Measurements from ENCODE around the gene MEGF6. TPM values are rescaled to one million over a fixed set of nuclear protein-coding genes. Genes with fewer than 3 reads are reported as not detected.
A peak's percentile ranks its signal among the peaks of the same experiment; 100 is the strongest.
"Not testable (repeated sequence)": the region's sequence is repeated elsewhere in the genome, so short reads cannot be mapped to it uniquely, and the experiment has no call there.

Gene MEGF6
- total RNA-seq, 2 experiments from 2014 or later, result 2.0 to 2.5 TPM

GRCh38 chr1:3624200-3625136, 13.2 kb upstream of the MEGF6 start, which contains the start of gene TPRG1L:
TPRG1L (plus strand) TSS chr1:3625015; CDS start chr1:3625073, 58 bp downstream.
- DNase-seq (peak; percentile 98), ATAC-seq (peak; percentile 99)
- Mint-ChIP-seq H3K27me3 (no peaks in the 10 kb centered on the region), H3K4me1 (ENCODE audit: low read depth) (peaks cover 21% of the 10 kb centered on the region), H3K9me3 (no peaks in the 10 kb centered on the region), H3K4me3 (peak within 1 kb of the TSS; percentile 85), H3K36me3 (ENCODE audit: low read depth) (no peaks in the 10 kb centered on the region), H3K27ac (peak within 1 kb of the TSS; percentile 73)
- intact Hi-C loops (cut with micrococcal nuclease), result no loop called here
- TF ChIP-seq CTCF (IDR thresholded peaks at IDR 0.05), result no peak
- ChIA-PET POLR2A (no interaction called here), CTCF (interaction anchor here (1.1 kb wide), 1 partner anchor 134 kb away, joined by 3 read pairs; no protein-coding TSS in a partner anchor)

GRCh38 chr1:3623441-3624199, 12.3 kb upstream of the MEGF6 start:
- Mint-ChIP-seq H3K27me3 (no peaks in the 10 kb centered on the region), H3K9me3 (no peaks in the 10 kb centered on the region), H3K27ac (peak overlapping the region; percentile 73), H3K4me3 (peak overlapping the region; percentile 85), H3K36me3 (ENCODE audit: low read depth) (no peaks in the 10 kb centered on the region), H3K4me1 (ENCODE audit: low read depth) (peaks cover 27% of the 10 kb centered on the region)
- TF ChIP-seq CTCF (IDR thresholded peaks at IDR 0.05), result no peak
- DNase-seq, result no peak
- no peak for ATAC-seq
- CTCF ChIA-PET, result interaction anchor here (1.1 to 5.7 kb wide), 6 partner anchors 59 to 171 kb away, joined by 3 to 34 read pairs (median 4); no protein-coding TSS in a partner anchor
- POLR2A ChIA-PET, result interaction anchor here (1.4 kb wide), 1 partner anchor 28 kb away, joined by 3 read pairs; no protein-coding TSS in a partner anchor
- intact Hi-C loops (cut with micrococcal nuclease), result no loop called here

- peaks cover 27% of the 10 kb centered on the region for H3K4me1 Mint-ChIP-seq (ENCODE audit: low read depth)
- CTCF ChIA-PET, result interaction anchor here (1.1 to 5.7 kb wide), 8 partner anchors 15 to 169 kb away, joined by 3 to 40 read pairs (median 14); partner anchors contain the start of gene ARHGEF16
- H3K36me3 Mint-ChIP-seq (ENCODE audit: low read depth); H3K9me3 Mint-ChIP-seq; H3K27me3 Mint-ChIP-seq; intact Hi-C loops (cut with micrococcal nuclease); ATAC-seq; DNase-seq; POLR2A ChIA-PET; H3K4me3 Mint-ChIP-seq; H3K27ac Mint-ChIP-seq: not testable (repeated sequence)
These were observed 10.8 kb upstream of the MEGF6 start for GRCh38 chr1:3622102-3622501.

GRCh38 chr1:3621151-3621671, 9.9 kb upstream of the MEGF6 start:
- H3K27ac Mint-ChIP-seq; H3K4me3 Mint-ChIP-seq; H3K36me3 Mint-ChIP-seq (ENCODE audit: low read depth); DNase-seq; H3K9me3 Mint-ChIP-seq; ATAC-seq; H3K27me3 Mint-ChIP-seq; POLR2A ChIA-PET: not testable (repeated sequence)
- peak; percentile 68 for TF ChIP-seq CTCF (IDR thresholded peaks at IDR 0.05)
- peaks cover 27% of the 10 kb centered on the region for H3K4me1 Mint-ChIP-seq (ENCODE audit: low read depth)
- CTCF ChIA-PET, result interaction anchor here (0.9 to 5.7 kb wide), 14 partner anchors 14 to 168 kb away, joined by 3 to 40 read pairs (median 6); partner anchors contain the start of genes ARHGEF16 and WRAP73
- intact Hi-C loops (cut with micrococcal nuclease), result loop anchor here (2.0 kb wide), 1 partner anchor 130 kb away; no protein-coding TSS in a partner anchor

GRCh38 chr1:3620708-3621107, 9.4 kb upstream of the MEGF6 start:
- no peaks in the 10 kb centered on the region for H3K9me3 Mint-ChIP-seq
- no peaks in the 10 kb centered on the region for H3K36me3 Mint-ChIP-seq (ENCODE audit: low read depth)
- ChIA-PET CTCF (interaction anchor here (0.9 to 5.7 kb wide), 15 partner anchors 8 to 167 kb away, joined by 3 to 40 read pairs (median 7); partner anchors contain the start of genes ARHGEF16 and WRAP73), POLR2A (no interaction called here)
- H3K4me3 Mint-ChIP-seq, result no peak overlapping the region
- peaks cover 24% of the 10 kb centered on the region for H3K4me1 Mint-ChIP-seq (ENCODE audit: low read depth)
- intact Hi-C loops (cut with micrococcal nuclease), result loop anchor here (2.0 kb wide), 1 partner anchor 130 kb away; no protein-coding TSS in a partner anchor
- DNase-seq (no peak), ATAC-seq (no peak)
- no peaks in the 10 kb centered on the region for H3K27me3 Mint-ChIP-seq
- H3K27ac Mint-ChIP-seq, result no peak overlapping the region
- no peak for TF ChIP-seq CTCF (IDR thresholded peaks at IDR 0.05)

Data from activated CD8-positive, alpha-beta T cell treated with anti-CD3 and anti-CD28 coated beads for 36 hours (primary cell).